Esophagus muscularis mucosa (tissue), 3 donors: ENCODE measurements around the gene TRAK2.

Experiments used
- CTCF ChIP-seq, 3 experiments: fragments of 200-600 bp in 2 of 3; fragments of 450-650 bp in 1 of 3; sonication (generic) in 2 of 3; IDR thresholded peaks; one replicate each; pipeline ENCODE4 v1.5.1; 2017 to 2019; ENCODE audit warnings: antibody characterized with exemption in 3 of 3, mild to moderate bottlenecking in 2 of 3, moderate library complexity in 1 of 3
- POLR2A ChIP-seq: fragments of 450-650 bp; IDR thresholded peaks from one replicate; pipeline ENCODE4 v1.6.1; 2017; ENCODE audit warnings: antibody characterized with exemption, moderate library complexity, mild to moderate bottlenecking, low read depth
- POLR2AphosphoS5 ChIP-seq, 2 donors: sonication (generic); formaldehyde crosslinking; IDR thresholded peaks; one replicate each; pipeline ENCODE4 v1.6.1; 2017; ENCODE audit warnings: antibody characterized with exemption in 2 of 2

- TF ChIP-seq CTCF (IDR thresholded peaks at IDR 0.05) (no peak), POLR2A (no peak), POLR2AphosphoS5 (IDR thresholded peaks at IDR 0.05) (no peak)
Observed at GRCh38 chr2:201404699-201405280, 46.5 kb downstream of the TRAK2 start.
